HG03159 (cell line): ENCODE measurements around the gene CYP3A4.
"Not testable (repeated sequence)": the region's sequence is repeated elsewhere in the genome, so short reads cannot be mapped to it uniquely, and the experiment has no call there.

Source experiments
- ATAC-seq: cut with Tn5 transposase; IDR thresholded peaks from one replicate; pipeline ENCODE4 v1.9.1; 2021; ENCODE audit warnings: mild to moderate bottlenecking, moderate library complexity; ENCODE audit not compliant: unreplicated experiment

CYP3A4 gene

GRCh38 chr7:99793443-99793842 lies 9.5 kb upstream of the CYP3A4 start:
- no peak for ATAC-seq

- ATAC-seq, result no peak
Observed at GRCh38 chr7:99792967-99793366, 9.0 kb upstream of the CYP3A4 start.

DNA sequence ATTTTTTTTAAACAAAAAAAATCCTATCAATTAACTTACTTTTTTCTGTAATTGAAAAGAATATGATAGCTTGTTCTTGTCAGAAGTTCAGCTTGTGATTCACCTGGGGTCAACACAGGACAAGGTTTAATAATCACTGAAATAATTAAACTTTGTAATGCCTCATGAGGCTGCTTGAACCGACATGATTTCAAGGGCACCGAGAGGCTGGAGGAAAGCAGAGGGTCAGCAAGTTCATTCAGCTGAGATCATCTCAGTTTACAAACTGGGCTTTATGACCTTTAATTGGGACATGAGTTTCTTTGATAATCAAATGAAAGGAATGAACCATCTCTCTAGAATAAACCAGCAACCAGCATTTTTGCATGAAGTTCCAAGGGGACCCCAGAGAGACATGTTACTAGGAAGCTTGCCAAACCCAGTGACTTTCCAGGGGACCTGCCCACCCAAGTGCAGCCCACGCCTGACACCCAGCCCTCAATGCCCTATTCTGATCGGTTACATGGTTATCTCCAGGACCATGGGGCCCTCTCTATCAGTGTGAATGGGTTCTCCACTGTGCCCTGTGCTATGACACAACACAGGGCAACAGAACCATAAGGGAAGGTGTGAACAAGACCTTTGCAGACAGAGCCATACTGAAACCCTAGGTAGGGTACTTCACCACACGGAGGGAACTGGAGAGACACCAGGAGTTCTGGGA lies 7.8 kb upstream of the CYP3A4 start:
- ATAC-seq, result no peak

- no peak for ATAC-seq
Observed at GRCh38 chr7:99791021-99791420, 7.0 kb upstream of the CYP3A4 start.

DNA sequence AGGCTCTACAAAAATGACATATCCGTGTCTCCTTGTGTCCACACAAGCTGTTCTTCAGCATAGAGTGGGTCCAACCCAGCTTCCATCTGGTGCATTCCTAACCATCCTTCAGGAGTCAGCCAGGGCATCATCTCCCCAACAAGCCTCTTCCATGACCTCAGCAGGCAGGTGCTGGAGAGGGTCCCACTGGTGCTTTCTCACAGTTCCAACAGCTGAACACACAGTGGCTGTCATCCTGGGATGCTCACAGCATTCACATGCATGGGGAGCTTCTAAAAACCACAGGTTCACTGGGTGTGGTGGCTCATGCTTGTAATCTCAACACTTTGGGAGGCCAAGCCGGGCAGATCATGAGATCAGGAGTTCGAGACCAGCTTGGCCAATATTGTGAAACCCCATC lies 6.4 kb upstream of the CYP3A4 start:
- ATAC-seq, result no peak

- ATAC-seq, result no peak
Observed at GRCh38 chr7:99789441-99790070, 5.6 kb upstream of the CYP3A4 start.

GRCh38 chr7:99788554-99788953 lies 4.6 kb upstream of the CYP3A4 start:
- ATAC-seq, result no peak

DNA sequence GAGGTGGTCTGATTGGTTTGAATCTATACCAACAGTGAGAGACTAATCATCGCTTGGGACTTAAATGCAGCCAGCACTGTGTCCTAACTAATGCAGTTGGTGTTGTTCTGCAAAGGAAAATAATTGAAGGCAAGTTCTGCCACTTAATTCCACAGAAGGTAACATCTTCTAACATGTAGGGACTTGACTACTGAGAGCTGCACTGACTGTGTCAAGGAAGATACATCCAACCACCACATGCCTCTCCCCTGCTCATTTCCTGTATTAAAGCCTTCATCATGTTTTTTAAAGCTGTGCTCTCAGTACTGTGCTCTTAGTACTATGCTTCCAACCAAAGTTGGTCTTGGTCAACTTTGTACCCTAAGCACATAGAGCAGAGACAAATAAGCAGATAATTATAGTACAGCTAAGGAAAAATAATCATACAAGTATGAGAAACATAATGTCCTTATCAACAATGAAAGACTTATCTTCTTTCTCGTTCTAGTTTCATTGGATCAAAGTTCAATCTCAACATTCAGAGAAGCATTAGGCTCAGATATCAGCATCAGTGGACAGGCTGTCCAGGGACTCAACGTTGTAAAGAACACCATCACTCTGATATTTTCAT lies 2.8 kb upstream of the CYP3A4 start:
- no peak for ATAC-seq

DNA sequence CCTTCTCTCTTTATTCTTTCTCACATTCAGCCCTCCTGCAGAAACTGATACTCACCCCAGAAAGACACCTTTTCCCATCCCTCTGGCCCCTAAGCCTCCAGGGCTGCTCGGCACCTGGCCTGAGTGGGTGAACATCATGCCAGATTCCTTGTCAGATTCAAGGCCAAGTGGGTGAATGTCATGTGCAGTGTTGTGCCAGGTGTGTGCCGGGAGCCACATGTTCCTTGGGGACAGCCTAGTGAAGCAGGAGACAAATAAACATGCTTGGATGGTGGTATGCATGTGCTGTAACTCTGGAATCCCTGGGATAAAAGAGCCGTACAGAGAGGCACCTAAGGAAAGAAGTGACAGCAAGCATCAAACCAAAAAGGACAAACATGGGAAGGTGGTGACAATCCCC lies 1.7 kb upstream of the CYP3A4 start:
- ATAC-seq, result not testable (repeated sequence)

GRCh38 chr7:99782012-99782953 lies 1.7 kb downstream of the CYP3A4 start:
- ATAC-seq, result no peak

- no peak for ATAC-seq
Observed at GRCh38 chr7:99780588-99780987, 3.4 kb downstream of the CYP3A4 start.

GRCh38 chr7:99779949-99780348 lies 4.0 kb downstream of the CYP3A4 start:
- ATAC-seq, result no peak

DNA sequence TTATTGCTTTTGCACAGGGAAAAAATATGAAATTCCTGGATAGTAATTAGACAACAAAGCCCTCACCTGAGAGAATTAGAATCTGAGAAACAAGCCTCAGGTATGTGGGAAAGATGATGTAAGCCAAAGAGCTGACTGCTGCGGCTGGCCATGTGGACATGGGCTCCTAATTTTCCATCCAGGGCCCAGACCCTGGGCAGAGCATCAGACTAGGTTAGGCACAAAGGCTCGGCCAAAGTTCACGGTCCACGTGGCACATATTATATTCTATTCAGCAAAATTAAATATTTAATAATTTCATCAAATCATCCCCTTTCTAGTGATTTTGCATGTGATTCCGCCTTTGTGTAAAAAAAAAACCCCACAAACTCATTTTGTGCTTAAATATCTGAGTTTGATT lies 5.1 kb downstream of the CYP3A4 start:
- ATAC-seq, result no peak

DNA sequence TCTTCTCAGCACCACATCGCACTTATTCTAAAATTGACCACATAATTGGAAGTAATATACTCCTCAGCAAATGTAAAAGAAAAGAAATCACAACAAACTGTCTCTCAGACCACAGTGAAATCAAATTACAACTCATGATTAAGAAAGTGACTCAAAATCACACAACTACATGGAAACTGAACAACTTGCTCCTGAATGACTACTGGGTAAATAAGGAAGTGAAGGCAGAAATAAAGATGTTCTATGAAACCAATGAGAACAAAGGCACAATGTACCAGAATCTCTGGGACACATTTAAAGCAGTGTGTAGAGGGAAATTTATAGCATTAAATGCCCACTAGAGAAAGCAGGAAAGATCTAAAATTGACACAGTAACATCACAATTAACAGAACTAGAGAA lies 10.6 kb downstream of the CYP3A4 start:
- ATAC-seq, result not testable (repeated sequence)

- ATAC-seq, result no peak
Observed at GRCh38 chr7:99772565-99772964, 11.4 kb downstream of the CYP3A4 start.

- not testable (repeated sequence) for ATAC-seq
Observed at GRCh38 chr7:99769494-99769893, 14.5 kb downstream of the CYP3A4 start.

GRCh38 chr7:99768471-99768870 lies 15.5 kb downstream of the CYP3A4 start:
- ATAC-seq, result no peak

- ATAC-seq, result peak; percentile 77
Observed at GRCh38 chr7:99767662-99768061, 16.3 kb downstream of the CYP3A4 start.

DNA sequence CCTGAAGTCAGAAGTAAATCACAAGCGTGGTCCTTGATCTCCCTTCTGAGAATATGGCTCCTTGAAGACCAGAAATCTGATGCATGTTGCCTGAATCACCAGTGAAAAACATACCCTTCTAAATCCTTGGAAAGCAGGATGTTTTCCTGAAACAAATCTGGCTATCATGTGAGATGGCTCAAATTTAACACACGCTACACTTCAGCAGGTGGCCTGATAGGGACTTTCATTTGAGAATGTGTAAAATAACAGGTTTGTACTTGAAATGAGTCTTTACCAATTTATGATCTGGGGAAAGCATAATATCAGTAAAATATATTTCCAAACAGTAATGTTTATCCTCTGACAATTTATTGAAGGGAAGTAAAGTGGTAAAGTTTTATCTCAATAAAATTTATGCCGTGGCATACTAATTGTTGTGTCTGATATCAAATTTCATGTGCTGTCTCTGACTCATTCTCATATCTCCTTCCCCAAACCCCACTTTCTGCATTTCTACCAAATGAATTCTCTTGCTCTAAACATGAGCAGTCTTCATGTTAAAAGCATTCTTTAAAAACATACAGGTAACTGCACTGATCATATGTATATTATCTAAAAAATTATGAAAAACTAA lies 17.4 kb downstream of the CYP3A4 start:
- ATAC-seq, result no peak

DNA sequence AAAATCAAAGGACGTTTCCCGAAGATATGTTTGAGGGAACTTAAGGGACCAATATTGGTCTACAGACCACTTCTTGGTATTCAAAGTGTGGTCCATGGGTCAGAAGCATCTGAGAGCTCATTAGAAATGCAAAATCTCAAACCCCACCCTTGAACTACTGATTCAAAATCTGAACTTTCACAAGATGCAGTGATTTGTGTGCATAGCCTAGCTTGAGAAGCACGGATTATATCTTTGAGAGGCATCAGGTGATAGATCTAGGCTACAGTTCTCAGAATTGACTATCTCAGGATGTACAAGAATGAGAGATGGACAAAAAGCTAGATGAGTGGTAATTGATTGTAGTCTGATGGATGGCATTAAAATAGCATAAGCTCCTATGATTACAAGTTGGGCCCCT lies 19.5 kb downstream of the CYP3A4 start:
- ATAC-seq, result no peak
